HUES64 (cell line): ENCODE data around the gene CLDN6.
"Not testable (repeated sequence)": the region's sequence is repeated elsewhere in the genome, so short reads cannot be mapped to it uniquely, and the experiment has no call there.

Experiments
- H3K27ac ChIP-seq: 2 replicates; pipeline ENCODE4 v1.7.0; 2013; ENCODE audit warnings: low read depth, low read length, inconsistent platforms
- H3K27me3 ChIP-seq: 2 replicates; pipeline ENCODE4 v1.6.1; 2013; ENCODE audit warnings: mild to moderate bottlenecking, low read length; ENCODE audit not compliant: insufficient read depth
- H3K36me3 ChIP-seq: 2 replicates; pipeline ENCODE4 v1.6.1; 2013; ENCODE audit warnings: mild to moderate bottlenecking, low read length; ENCODE audit not compliant: insufficient read depth
- H3K4me1 ChIP-seq: 2 replicates; pipeline ENCODE4 v1.6.1; 2013; ENCODE audit warnings: mild to moderate bottlenecking, low read length, moderate library complexity; ENCODE audit not compliant: insufficient read depth
- H3K4me3 ChIP-seq: 2 replicates; pipeline ENCODE4 v1.5.1; 2013; ENCODE audit warnings: mild to moderate bottlenecking, low read length, moderate library complexity
- H3K9ac ChIP-seq: 2 replicates; pipeline ENCODE4 v1.6.1; 2013; ENCODE audit warnings: mild to moderate bottlenecking, low read depth, low read length
- H3K9me3 ChIP-seq: 2 replicates; pipeline ENCODE4 v1.6.1; 2013; ENCODE audit warnings: low read depth, low read length; ENCODE audit not compliant: insufficient read depth
- WGBS: fragments of 150-250, 120-280 bp; methylation state at CpG from one replicate; pipeline ENCODE4 v1.1.7; 2013; ENCODE audit warnings: missing lambda C conversion rate; 5-methylcytosine and 5-hydroxymethylcytosine counted together

Gene CLDN6

DNA sequence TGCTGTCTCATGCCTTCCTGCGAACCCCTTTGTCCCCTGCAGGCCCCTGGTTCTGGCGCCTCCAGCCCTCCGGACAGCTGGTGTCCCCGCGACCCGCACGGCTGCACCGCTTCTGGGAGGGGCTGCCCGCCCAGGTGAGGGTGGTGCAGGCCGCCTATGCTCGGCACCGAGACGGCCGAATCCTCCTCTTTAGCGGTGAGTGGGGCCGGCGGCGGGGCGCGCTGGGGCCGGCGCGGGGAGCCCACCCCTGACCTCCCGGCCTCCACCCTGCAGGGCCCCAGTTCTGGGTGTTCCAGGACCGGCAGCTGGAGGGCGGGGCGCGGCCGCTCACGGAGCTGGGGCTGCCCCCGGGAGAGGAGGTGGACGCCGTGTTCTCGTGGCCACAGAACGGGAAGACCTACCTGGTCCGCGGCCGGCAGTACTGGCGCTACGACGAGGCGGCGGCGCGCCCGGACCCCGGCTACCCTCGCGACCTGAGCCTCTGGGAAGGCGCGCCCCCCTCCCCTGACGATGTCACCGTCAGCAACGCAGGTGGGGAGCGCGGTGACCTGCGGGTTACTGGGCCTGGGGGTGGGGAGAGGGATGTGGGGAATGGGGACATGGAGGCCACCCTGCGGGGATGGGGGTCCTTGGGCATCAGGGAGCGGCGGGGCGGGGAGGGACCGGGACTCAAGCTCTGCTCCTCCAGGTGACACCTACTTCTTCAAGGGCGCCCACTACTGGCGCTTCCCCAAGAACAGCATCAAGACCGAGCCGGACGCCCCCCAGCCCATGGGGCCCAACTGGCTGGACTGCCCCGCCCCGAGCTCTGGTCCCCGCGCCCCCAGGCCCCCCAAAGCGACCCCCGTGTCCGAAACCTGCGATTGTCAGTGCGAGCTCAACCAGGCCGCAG lies 40.4 kb upstream of the CLDN6 start:
- H3K27ac ChIP-seq = peak overlapping the region; percentile 59; the same call in 1 of the 2 replicates
- peaks cover 12% of the 10 kb centered on the region for H3K27me3 ChIP-seq
- no peaks in the 10 kb centered on the region; the same call in 1 of the 2 replicates for H3K36me3 ChIP-seq
- H3K4me3 ChIP-seq = peak overlapping the region; percentile 80
- H3K9me3 ChIP-seq = no peaks in the 10 kb centered on the region
- 8% methylated on average over 77 of the region's 77 CpGs for WGBS
- peak overlapping the region; percentile 74; the same call in 1 of the 2 replicates for H3K9ac ChIP-seq
- 0 out of 2 replicates have a peak, but pooled peaks cover 4% of the 10 kb centered on the region for H3K4me1 ChIP-seq

DNA sequence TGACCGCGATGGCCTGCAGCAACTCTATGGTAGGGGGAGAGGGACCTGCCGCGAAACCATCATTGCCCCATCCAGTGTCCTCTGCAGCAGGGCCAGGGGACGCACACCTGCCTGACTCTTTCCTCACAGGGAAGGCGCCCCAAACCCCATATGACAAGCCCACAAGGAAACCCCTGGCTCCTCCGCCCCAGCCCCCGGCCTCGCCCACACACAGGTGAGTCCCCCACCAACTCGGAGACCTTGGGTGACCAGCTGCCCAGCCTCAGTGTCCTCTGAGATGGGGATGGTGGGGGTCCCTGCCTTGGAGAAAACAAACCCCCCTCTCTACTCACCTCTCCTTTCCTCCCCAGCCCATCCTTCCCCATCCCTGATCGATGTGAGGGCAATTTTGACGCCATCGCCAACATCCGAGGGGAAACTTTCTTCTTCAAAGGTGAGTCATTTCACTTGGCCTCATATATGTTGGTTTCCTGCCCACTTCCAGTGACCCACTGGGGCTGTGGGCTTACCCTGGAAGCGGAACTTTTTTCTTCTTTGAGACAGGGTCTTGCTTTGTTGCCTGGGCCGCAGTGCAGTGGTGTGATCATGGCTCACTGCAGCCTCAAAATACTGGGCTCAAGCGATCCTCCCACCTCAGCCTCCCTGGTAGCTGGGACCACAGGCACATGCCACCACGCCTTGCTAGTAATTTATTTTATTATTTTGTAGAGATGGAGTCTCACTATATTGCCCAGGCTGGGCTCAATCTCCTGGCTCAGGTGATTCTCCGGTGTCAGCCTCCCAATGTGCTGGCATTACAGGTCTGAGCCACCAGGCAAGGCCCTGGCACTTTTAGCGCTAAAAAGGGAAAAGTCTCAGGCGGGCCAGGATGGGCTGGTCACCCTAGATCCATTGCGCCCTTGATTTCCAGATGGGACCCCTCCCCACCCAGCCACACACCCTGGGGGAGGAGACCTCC lies 39.5 kb upstream of the CLDN6 start:
- 91% methylated on average over 22 of the region's 22 CpGs for WGBS
- Histone ChIP-seq H3K36me3 (no peaks in the 10 kb centered on the region; the same call in 1 of the 2 replicates), H3K4me1 (0 out of 2 replicates have a peak, but pooled peaks cover 4% of the 10 kb centered on the region), H3K27me3 (peaks cover 12% of the 10 kb centered on the region), H3K9ac (0 out of 2 replicates have a peak overlapping the region, but pooled peaks have one; percentile 52), H3K9me3 (no peaks in the 10 kb centered on the region), H3K4me3 (peak overlapping the region; percentile 80), H3K27ac (no peak overlapping the region)

DNA sequence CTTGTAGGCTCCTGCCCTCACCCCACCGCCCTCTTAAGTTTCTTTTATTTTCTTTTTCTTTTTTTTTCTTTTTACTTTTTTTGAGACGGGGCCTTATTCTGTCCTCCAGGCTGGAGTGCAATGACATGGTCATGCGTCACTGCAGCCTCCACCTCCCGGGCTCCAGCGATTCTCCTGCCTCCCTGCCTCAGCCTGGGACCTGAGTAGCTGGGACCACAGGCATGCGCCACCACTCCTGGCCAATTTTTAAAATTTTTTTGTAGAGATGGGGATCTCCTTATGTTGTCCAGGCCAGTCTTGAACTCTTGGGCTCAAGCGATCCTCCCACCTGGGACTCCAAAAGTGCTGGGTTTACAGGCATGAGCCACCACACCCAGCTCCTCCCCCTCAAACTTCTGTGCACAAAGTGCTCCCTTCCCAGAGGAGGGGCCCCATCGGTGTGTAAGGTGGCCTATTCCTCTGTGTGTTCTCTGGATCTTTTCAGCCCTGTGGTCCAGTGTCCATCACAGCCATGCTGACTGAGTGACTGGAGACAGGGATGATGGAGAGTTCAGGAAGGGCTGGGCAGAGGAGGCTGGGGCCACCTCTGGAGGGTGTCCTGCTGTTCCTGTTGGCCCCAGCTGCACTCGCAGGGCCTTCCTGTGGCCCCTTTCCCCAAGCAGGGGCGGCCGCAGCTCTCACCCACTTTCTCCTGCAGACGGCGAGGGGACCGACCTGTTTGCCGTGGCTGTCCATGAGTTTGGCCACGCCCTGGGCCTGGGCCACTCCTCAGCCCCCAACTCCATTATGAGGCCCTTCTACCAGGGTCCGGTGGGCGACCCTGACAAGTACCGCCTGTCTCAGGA lies 38.6 kb upstream of the CLDN6 start:
- Histone ChIP-seq H3K27ac (no peak overlapping the region), H3K4me1 (0 out of 2 replicates have a peak, but pooled peaks cover 4% of the 10 kb centered on the region), H3K36me3 (no peaks in the 10 kb centered on the region; the same call in 1 of the 2 replicates), H3K27me3 (peaks cover 12% of the 10 kb centered on the region), H3K4me3 (no peak overlapping the region), H3K9me3 (no peaks in the 10 kb centered on the region), H3K9ac (no peak overlapping the region)
- WGBS = 90% methylated on average over 19 of the region's 19 CpGs

DNA sequence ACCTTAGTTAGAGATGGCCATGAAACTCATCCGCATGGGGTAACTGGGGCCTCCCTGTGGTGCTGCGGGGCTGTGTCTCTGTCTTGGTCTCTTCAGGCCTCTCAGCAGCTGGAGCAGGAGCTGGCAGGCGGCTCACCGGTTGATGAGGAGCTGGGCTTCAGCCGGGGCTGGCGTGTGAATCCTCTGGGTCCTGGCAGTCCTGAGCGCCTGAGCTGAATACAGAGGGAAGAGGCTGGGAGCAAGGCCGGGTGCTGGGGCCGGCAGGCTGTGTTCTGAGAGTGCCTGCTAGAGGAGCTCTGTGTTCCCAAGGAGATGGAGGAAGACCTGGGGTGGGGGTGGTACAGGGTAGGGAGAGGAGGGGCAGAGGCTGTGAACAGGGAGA lies 37.7 kb upstream of the CLDN6 start:
- not testable (repeated sequence) for H3K27ac ChIP-seq, H3K9me3 ChIP-seq, H3K36me3 ChIP-seq, H3K9ac ChIP-seq, H3K4me1 ChIP-seq, H3K4me3 ChIP-seq
- peaks cover 18% of the 10 kb centered on the region for H3K27me3 ChIP-seq
- 55% methylated on average over 9 of the region's 9 CpGs for WGBS

DNA sequence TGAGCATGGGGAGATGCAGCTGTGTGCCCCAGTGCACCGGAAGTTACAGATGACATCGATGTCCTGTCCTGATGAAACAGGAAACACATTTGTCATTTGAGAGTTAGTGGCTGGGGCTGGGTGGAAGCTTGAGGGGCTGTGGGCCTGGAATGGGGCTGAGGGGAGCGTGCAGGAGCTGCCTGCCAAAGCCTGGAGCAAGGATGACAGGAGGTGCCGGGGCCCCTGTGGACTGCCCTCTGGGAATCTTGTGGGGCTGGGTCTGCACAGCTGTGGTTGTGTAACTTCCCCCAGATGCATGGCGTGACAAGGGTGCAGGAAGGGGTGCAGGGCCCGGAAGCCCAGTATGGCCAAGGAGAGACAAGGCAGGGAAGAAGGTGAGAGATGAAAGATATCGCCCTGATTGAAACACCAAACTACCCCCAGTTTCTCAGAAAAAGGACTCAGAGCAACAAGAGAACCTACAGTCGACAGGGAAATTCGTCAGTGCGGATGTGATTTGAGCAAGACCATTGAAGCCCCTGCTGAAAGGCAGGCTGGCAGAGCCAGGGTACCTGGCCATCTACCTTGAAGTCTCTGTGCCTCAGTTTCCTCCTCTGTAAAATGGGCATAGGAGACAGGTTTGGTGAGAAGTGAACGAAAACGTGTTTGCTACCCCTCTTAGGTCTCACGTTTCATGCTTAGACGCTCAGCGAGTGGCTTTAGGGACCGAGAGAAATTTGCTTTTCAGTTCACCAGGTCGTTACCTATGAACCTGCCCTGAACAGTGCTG lies 37.2 kb upstream of the CLDN6 start:
- Histone ChIP-seq H3K9me3 (no peaks in the 10 kb centered on the region), H3K4me1 (0 out of 2 replicates have a peak, but pooled peaks cover 4% of the 10 kb centered on the region), H3K4me3 (no peak overlapping the region), H3K9ac (no peak overlapping the region), H3K27me3 (peaks cover 23% of the 10 kb centered on the region), H3K36me3 (no peaks in the 10 kb centered on the region; the same call in 1 of the 2 replicates), H3K27ac (no peak overlapping the region)
- WGBS = 83% methylated on average over 17 of the region's 17 CpGs

DNA sequence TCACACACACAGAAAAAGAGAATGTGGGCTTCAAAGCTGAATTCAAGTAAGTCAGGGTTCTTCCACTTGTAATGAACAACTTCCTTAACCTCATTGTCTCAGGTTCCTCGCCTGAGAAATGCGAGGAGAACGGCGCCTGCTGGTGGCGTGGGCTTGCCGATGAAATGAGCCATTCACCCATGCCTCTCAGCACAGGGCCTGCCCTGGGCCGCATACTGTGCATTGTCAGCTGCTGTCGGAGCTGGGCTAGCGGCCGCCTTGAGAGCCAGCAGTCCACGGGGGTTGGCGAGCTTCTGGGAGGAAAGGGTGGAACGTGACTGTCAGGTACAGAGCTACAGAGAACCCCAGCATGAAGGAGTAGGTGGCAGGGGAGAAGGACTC lies 35.3 kb upstream of the CLDN6 start:
- not testable (repeated sequence) for H3K27ac ChIP-seq, H3K36me3 ChIP-seq, H3K4me3 ChIP-seq, H3K4me1 ChIP-seq, H3K9me3 ChIP-seq, H3K9ac ChIP-seq
- peaks cover 33% of the 10 kb centered on the region for H3K27me3 ChIP-seq
- WGBS = 84% methylated on average over 8 of the region's 13 CpGs

DNA sequence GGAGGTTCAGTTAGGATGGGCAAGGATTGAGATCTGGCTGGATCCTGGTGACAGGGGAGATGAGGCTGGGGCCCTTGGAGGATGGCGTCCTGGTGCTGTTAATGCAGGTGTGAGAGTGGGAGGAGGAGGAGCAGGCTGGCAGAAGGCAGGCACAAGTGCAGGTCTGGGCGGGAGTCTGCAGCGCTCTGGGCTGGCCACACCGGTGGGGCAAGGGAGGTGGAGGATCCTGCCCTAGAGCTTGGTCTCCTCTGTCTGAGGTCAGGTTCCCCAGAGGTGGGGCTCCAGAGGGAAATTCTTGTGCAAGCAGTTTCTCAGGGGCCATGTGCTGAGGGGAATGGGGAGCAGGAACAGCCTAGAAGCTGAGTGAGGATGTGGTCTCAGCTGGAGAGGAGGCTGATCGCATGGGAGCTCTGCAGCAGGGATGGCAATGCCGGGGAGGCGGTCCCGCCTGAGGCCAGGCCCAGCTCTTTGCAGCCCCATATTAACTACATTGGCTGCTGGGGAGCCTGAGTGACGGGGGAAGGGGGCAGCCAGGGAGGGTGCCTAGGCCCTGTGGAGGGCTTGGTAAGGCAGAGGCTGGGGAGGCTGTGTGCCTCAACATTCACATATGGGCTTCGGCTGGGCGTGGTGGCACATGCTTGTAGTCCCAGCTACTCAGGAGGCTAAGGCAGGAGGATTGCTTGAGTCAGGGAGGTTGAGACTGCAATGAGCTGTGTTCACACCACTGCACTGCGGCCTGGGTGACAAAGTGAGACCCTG lies 34.8 kb upstream of the CLDN6 start:
- H3K27ac ChIP-seq, H3K4me3 ChIP-seq, H3K4me1 ChIP-seq, H3K9me3 ChIP-seq, H3K9ac ChIP-seq, H3K36me3 ChIP-seq: not testable (repeated sequence)
- 86% methylated on average over 6 of the region's 12 CpGs for WGBS
- H3K27me3 ChIP-seq = peaks cover 34% of the 10 kb centered on the region

DNA sequence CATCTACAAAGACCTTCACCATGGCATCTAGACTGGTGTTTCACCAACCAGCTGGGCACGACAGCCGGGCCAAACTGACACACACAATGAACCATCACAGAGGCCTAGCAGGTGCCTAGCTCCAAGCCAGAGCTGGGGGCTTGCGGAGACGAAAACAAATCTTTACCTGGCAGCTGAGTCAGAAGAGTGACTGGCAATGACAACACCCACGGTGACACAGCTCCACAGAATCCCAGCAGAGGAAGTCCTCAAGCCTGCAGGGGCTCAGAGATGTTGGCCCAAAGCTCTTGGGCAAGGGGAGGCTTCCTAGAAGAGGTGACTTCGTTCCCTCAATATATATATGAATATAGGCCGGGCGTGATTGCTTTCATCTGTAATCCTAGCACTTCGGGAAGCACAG lies 33.5 kb upstream of the CLDN6 start:
- Histone ChIP-seq H3K9me3 (no peaks in the 10 kb centered on the region), H3K27me3 (peaks cover 42% of the 10 kb centered on the region), H3K4me3 (no peak overlapping the region), H3K36me3 (no peaks in the 10 kb centered on the region; the same call in 1 of the 2 replicates), H3K27ac (no peak overlapping the region), H3K4me1 (no peaks in the 10 kb centered on the region), H3K9ac (no peak overlapping the region)
- 84% methylated on average over 8 of the region's 9 CpGs for WGBS

DNA sequence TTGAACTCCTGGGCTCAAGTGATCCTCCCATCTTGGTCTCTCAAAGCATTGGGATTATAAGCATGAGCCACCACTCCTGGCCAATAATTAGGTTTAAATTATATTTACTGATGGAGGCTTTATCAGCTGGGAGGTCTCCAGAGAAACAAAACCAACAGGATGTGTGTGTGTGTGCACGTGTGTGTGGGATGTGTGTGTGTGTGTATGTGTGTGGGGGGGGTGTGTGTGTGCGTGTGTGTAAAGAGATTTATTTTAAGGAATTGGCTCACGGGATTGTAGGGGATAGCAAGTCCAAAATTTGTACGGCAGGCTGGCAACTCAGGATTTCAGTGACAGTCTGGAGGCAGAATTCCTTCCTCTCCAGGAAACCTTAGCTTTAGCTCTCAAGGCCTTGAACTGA lies 33.0 kb upstream of the CLDN6 start:
- Histone ChIP-seq H3K4me1 (no peaks in the 10 kb centered on the region), H3K27ac (no peak overlapping the region)
- WGBS = 88% methylated on average over 4 of the region's 4 CpGs

More for the DNA sequence above, 33.0 kb upstream of the CLDN6 start:
- Histone ChIP-seq H3K9ac (no peak overlapping the region), H3K4me3 (no peak overlapping the region), H3K27me3 (peaks cover 47% of the 10 kb centered on the region), H3K36me3 (no peaks in the 10 kb centered on the region; the same call in 1 of the 2 replicates), H3K9me3 (no peaks in the 10 kb centered on the region)
